HG03095 (cell line): Measurements from ENCODE around the gene MEIS3.
"Not testable (repeated sequence)": the region's sequence is repeated elsewhere in the genome, so short reads cannot be mapped to it uniquely, and the experiment has no call there.

Source experiments
- ATAC-seq: cut with Tn5 transposase; IDR thresholded peaks from one replicate; pipeline ENCODE4 v1.9.1; 2021; ENCODE audit warnings: moderate library complexity; ENCODE audit not compliant: unreplicated experiment

The MEIS3 gene

GRCh38 chr19:47388721-47389120, 30.6 kb downstream of the MEIS3 start:
- not testable (repeated sequence) for ATAC-seq

- not testable (repeated sequence) for ATAC-seq
Measured at GRCh38 chr19:47387623-47388022, 31.7 kb downstream of the MEIS3 start.

- not testable (repeated sequence) for ATAC-seq
Measured at GRCh38 chr19:47386582-47386981, 32.7 kb downstream of the MEIS3 start.

- ATAC-seq = not testable (repeated sequence)
Measured at GRCh38 chr19:47384533-47384932, 34.8 kb downstream of the MEIS3 start.

GRCh38 chr19:47383890-47384289, 35.4 kb downstream of the MEIS3 start:
- not testable (repeated sequence) for ATAC-seq

GRCh38 chr19:47381653-47382279, 37.6 kb downstream of the MEIS3 start:
- no peak for ATAC-seq

- no peak for ATAC-seq
Measured at GRCh38 chr19:47381121-47381520, 38.2 kb downstream of the MEIS3 start.

- no peak for ATAC-seq
Measured at GRCh38 chr19:47380559-47380958, 38.8 kb downstream of the MEIS3 start.

GRCh38 chr19:47379381-47379938, 39.9 kb downstream of the MEIS3 start:
- no peak for ATAC-seq

GRCh38 chr19:47378246-47378645, 41.1 kb downstream of the MEIS3 start:
- ATAC-seq = no peak

GRCh38 chr19:47377801-47378200, 41.5 kb downstream of the MEIS3 start:
- no peak for ATAC-seq

GRCh38 chr19:47377208-47377701, 42.1 kb downstream of the MEIS3 start:
- ATAC-seq = no peak

GRCh38 chr19:47376589-47377144, 42.7 kb downstream of the MEIS3 start:
- no peak for ATAC-seq

GRCh38 chr19:47375694-47376588, 43.4 kb downstream of the MEIS3 start:
- ATAC-seq = no peak

- no peak for ATAC-seq
Measured at GRCh38 chr19:47374876-47375693, 44.2 kb downstream of the MEIS3 start.

GRCh38 chr19:47373246-47374240, 45.8 kb downstream of the MEIS3 start:
- no peak for ATAC-seq

GRCh38 chr19:47372603-47373002, 46.7 kb downstream of the MEIS3 start:
- ATAC-seq = no peak

- ATAC-seq = no peak
Measured at GRCh38 chr19:47371261-47371660, 48.1 kb downstream of the MEIS3 start.

- ATAC-seq = no peak
Measured at GRCh38 chr19:47370045-47370611, 49.2 kb downstream of the MEIS3 start.
